ENCODE results near the gene SNF8. TPM values are rescaled to one million over a fixed set of nuclear protein-coding genes. Genes with fewer than 3 reads are reported as not detected.
A peak's percentile ranks its signal among the peaks of the same experiment; 100 is the strongest.

Gene SNF8
- total and polyA plus RNA-seq, 2 of the 4 experiments (the other 2 are of a cell fraction) = 171 to 181 TPM

GRCh38 chr17:48961516-48962233, 17.0 kb upstream of the SNF8 start:
- BruUV-seq (replicated peaks) = no TSS peak
- intact Hi-C loops (cut with micrococcal nuclease) = no loop called here

More at GRCh38 chr17:48961516-48962233, 17.0 kb upstream of the SNF8 start:
- no peak overlapping the region for H3K4me3 ChIP-seq (ENCODE audit: insufficient read depth, low read depth, low read length)
- H4K20me1 ChIP-seq (ENCODE audit: insufficient read depth, low read length) = no peaks in the 10 kb centered on the region
- H3K14ac ChIP-seq (replicated peaks; ENCODE audit: low read depth, low read length) = peak overlapping the region; percentile 84
- peak overlapping the region; percentile 83 for H4K5ac ChIP-seq (ENCODE audit: low read depth, low read length)
- ATAC-seq (ENCODE audit: low read depth) = peak; percentile 98
- no peaks in the 10 kb centered on the region for H3K36me3 ChIP-seq (ENCODE audit: control insufficient read depth, insufficient read depth, low read length)
- ChIA-PET POLR2A (ENCODE audit: unreplicated experiment) (no interaction called here), CTCF (interaction anchor here (0.7 to 1.1 kb wide), 2 partner anchors 71 to 74 kb away, joined by 3 read pairs; no protein-coding TSS in a partner anchor)
- H3K9me1 ChIP-seq (ENCODE audit: insufficient read depth, low read length) = peaks cover 12% of the 10 kb centered on the region
- no peaks in the 10 kb centered on the region for H3K27me3 ChIP-seq (ENCODE audit: control insufficient read depth, insufficient read depth, low read length)
- 71% methylated on average over 1 of the region's 10 CpGs; no CpG with 5 or more reads in 1 of the 2 experiments for WGBS, 2 experiments (ENCODE audit: extremely low coverage in 2 of 2, insufficient read length in 1 of 2)
- in situ Hi-C loops (cut with MboI; ENCODE audit: low sequenced_read_pairs) = no loop called here
- H2BK15ac ChIP-seq (ENCODE audit: low read depth, low read length) = peak overlapping the region; percentile 90; the same call in 2 of the 3 replicates
- peak overlapping the region; percentile 90 for H2AFZ ChIP-seq (replicated peaks; ENCODE audit: low read length, poor library complexity)
- peak overlapping the region; percentile 29; the same call in 1 of the 2 replicates for H3K27ac ChIP-seq (ENCODE audit: insufficient read depth, low read length)
- H3K23ac ChIP-seq (ENCODE audit: low read depth, low read length) = peak overlapping the region; percentile 66
- H3K79me1 ChIP-seq (ENCODE audit: low read depth in 1 of 2, low read length in 2 of 2) = 0 out of 4 replicates have a peak, but pooled peaks cover 0 to 8% of the 10 kb centered on the region in 2 experiments
- H4K8ac ChIP-seq (ENCODE audit: low read depth in 2 of 2, low read length in 2 of 2) = peak overlapping the region; percentile 87 to 88
- peak overlapping the region; percentile 89 for H2BK120ac ChIP-seq (ENCODE audit: low read depth, low read length)
- H2AK5ac ChIP-seq (ENCODE audit: low read depth, low read length) = peak overlapping the region; percentile 87
- 0 out of 2 replicates have a peak overlapping the region, but pooled peaks have one; percentile 32 for H3K56ac ChIP-seq (ENCODE audit: extremely low read depth, insufficient read depth, low read length)
- dilution Hi-C loops (cut with HindIII; ENCODE audit: low sequenced_read_pairs, unreplicated experiment) = no loop called here
- peak; percentile 63 for DNase-seq
- H2BK5ac ChIP-seq (ENCODE audit: low read depth, low read length, poor library complexity, severe bottlenecking) = peak overlapping the region; percentile 62
- peak overlapping the region; percentile 55 for H4K91ac ChIP-seq (ENCODE audit: insufficient read depth, low read depth, low read length)
- H2AK9ac ChIP-seq (replicated peaks; ENCODE audit: low read depth, low read length, poor library complexity) = peak overlapping the region; percentile 78
- peak overlapping the region; percentile 77 for H3K18ac ChIP-seq (ENCODE audit: low read depth, low read length)
- TF ChIP-seq MAZ (IDR thresholded peaks at IDR 0.05; ENCODE audit: borderline replicate concordance, low read depth, low read length) (peak; percentile 64; the same call in 1 of the 2 replicates), RAD21 (IDR thresholded peaks at IDR 0.05; ENCODE audit: low read length) (no peak), CEBPB (IDR thresholded peaks at IDR 0.05; ENCODE audit: low read depth, low read length) (no peak), SMC3 (IDR thresholded peaks at IDR 0.05; ENCODE audit: low read depth, low read length) (peak; percentile 9; the same call in 1 of the 2 replicates)
- H3K9ac ChIP-seq (ENCODE audit: low read depth, low read length) = peak overlapping the region; percentile 24
- peak overlapping the region; percentile 84 for H2BK20ac ChIP-seq (ENCODE audit: low read depth, low read length)
- H3K4ac ChIP-seq (ENCODE audit: low read depth, low read length) = peak overlapping the region; percentile 82
- H3K4me1 ChIP-seq (ENCODE audit: control insufficient read depth, insufficient read depth, low read length) = peaks cover 17% of the 10 kb centered on the region
- no peaks in the 10 kb centered on the region for H3K9me3 ChIP-seq (ENCODE audit: control insufficient read depth, insufficient read depth, low read length)
- H3K4me2 ChIP-seq (ENCODE audit: low read depth, low read length) = peak overlapping the region; percentile 34
